SK-N-MC (cell line): ENCODE results near the gene SCAF4.
A peak's percentile ranks its signal among the peaks of the same experiment; 100 is the strongest.
"Not testable (repeated sequence)": the region's sequence is repeated elsewhere in the genome, so short reads cannot be mapped to it uniquely, and the experiment has no call there.

Experiments used
- DNase-seq: peaks from one replicate; pipeline ENCODE4 v3.0.0-alpha.2; 2011; ENCODE audit warnings: low read depth, low spot score
- H3K27ac ChIP-seq: fragments of 200-600 bp; sonication (generic); 2 replicates; pipeline ENCODE4 v1.5.1; 2016; ENCODE audit warnings: mixed run types
- H3K36me3 ChIP-seq: fragments of 200-600 bp; sonication (generic); 2 replicates; pipeline ENCODE4 v1.6.1; 2017; ENCODE audit warnings: antibody characterized with exemption, low read length, mixed read lengths; ENCODE audit not compliant: insufficient read depth
- H3K4me3 ChIP-seq: fragments of 200-600 bp; sonication (generic); 2 replicates; pipeline ENCODE4 v1.5.1; 2016
- H3K9ac ChIP-seq: fragments of 200-600 bp; sonication (generic); 2 replicates; pipeline ENCODE4 v1.8.0; 2017; ENCODE audit warnings: mixed run types, mixed read lengths; ENCODE audit not compliant: insufficient read length
- H3K9me3 ChIP-seq: fragments of 200-600 bp; sonication (generic); 2 replicates; pipeline ENCODE4 v1.6.1; 2017; ENCODE audit warnings: low read depth, mild to moderate bottlenecking, antibody characterized with exemption, low read length, moderate library complexity, mixed read lengths
- EZH2 ChIP-seq: fragments of 200-600 bp; sonication (generic); IDR thresholded peaks from one replicate; pipeline ENCODE4 v1.6.1; 2017; ENCODE audit warnings: antibody characterized with exemption
- FOXP2 ChIP-seq: optimal IDR thresholded peaks from 2 replicates; pipeline ENCODE3; 2011; ENCODE audit warnings: mild to moderate bottlenecking, moderate library complexity; ENCODE audit not compliant: insufficient read depth; ENCODE audit errors: extremely low read length, control extremely low read depth
- POLR2AphosphoS5 ChIP-seq: IDR thresholded peaks from 2 replicates; pipeline ENCODE4 v1.6.1; 2012; ENCODE audit warnings: mild to moderate bottlenecking, low read depth, low read length, borderline replicate concordance

The SCAF4 gene

DNA sequence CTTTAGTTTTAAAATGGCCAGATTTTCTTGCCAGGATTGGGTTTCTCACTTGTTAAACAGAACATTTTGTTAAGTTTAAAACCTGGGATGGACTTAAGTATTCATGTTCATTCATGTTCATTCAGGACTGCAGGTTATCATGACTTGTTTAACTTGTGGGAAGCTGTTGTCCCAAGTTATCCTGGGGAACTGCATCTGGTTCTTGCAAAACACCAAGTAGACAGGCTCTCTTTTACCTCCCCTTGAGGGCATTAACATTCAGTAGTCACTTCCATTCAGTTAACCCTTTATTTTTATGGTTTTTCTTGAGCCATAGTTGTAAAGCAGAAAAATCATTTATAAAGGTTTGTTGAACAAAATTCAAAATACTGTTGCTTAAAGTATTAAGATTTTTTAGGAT lies 64.3 kb downstream of the SCAF4 start:
- no peak for TF ChIP-seq POLR2AphosphoS5
- TF ChIP-seq EZH2: no peak
- no peak for TF ChIP-seq FOXP2
- no peak for DNase-seq
- Histone ChIP-seq H3K9ac (no peak overlapping the region), H3K27ac (peak overlapping the region; percentile 4), H3K36me3 (peaks cover 78% of the 10 kb centered on the region), H3K4me3 (no peak overlapping the region), H3K9me3 (no peaks in the 10 kb centered on the region)

GRCh38 chr21:31667132-31667531 lies 64.8 kb downstream of the SCAF4 start:
- H3K27ac ChIP-seq: peak overlapping the region; percentile 4
- peaks cover 80% of the 10 kb centered on the region for H3K36me3 ChIP-seq
- no peak for TF ChIP-seq POLR2AphosphoS5
- TF ChIP-seq EZH2: no peak
- no peak for TF ChIP-seq FOXP2

DNA sequence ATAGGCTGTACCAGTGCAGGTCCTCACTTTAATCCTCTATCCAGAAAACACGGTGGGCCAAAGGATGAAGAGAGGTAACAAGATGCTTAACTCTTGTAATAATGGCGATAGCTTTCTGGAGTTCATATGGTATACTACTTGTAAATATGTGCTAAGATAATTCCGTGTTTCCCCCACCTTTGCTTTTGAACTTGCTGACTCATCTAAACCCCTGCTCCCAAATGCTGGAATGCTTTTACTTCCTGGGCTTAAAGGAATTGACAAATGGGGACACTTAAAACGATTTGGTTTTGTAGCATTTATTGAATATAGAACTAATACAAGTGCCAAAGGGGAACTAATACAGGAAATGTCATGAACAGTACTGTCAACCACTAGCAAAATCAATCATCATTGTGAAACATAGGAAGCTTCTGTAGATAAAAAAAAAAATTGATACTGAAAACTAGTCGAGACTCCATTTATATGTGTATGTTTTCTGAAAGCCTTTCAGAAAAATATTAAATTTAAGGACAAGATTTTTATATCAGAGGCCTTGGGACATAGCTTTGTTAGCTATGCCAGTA lies 65.4 kb downstream of the SCAF4 start:
- H3K9me3 ChIP-seq: no peaks in the 10 kb centered on the region
- H3K9ac ChIP-seq: no peak overlapping the region
- H3K27ac ChIP-seq: peak overlapping the region; percentile 4
- DNase-seq: no peak
- H3K4me3 ChIP-seq: no peak overlapping the region
- no peak for TF ChIP-seq EZH2
- no peak for TF ChIP-seq FOXP2
- TF ChIP-seq POLR2AphosphoS5: no peak
- peaks cover 80% of the 10 kb centered on the region for H3K36me3 ChIP-seq

More at GRCh38 chr21:31667132-31667531, 64.8 kb downstream of the SCAF4 start:
- H3K9ac ChIP-seq: no peak overlapping the region
- H3K4me3 ChIP-seq: no peak overlapping the region
- DNase-seq: no peak
- H3K9me3 ChIP-seq: no peaks in the 10 kb centered on the region

DNA sequence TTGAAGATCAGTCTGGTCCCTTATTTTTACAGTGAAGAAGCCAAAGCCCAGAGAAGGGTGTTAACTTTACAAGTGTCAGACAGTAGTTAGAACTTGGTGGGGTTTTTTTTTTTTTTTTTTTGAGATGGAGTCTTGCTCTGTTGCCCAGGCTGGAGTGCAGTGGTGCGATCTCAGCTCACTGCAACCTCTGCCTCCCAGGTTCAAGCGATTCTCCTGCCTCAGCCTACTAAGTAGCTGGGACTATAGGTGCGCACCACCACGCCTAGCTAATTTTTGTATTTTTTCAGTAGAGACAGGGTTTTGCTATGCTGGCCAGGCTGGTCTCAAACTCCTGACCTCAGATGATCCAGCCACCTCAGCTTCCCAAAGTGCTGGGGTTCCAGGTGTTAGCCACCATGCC lies 66.0 kb downstream of the SCAF4 start:
- peak overlapping the region; percentile 4; the same call in 1 of the 2 replicates for H3K27ac ChIP-seq
- not testable (repeated sequence) for H3K4me3 ChIP-seq, DNase-seq, H3K9ac ChIP-seq, H3K9me3 ChIP-seq
- peaks cover 79% of the 10 kb centered on the region for H3K36me3 ChIP-seq

DNA sequence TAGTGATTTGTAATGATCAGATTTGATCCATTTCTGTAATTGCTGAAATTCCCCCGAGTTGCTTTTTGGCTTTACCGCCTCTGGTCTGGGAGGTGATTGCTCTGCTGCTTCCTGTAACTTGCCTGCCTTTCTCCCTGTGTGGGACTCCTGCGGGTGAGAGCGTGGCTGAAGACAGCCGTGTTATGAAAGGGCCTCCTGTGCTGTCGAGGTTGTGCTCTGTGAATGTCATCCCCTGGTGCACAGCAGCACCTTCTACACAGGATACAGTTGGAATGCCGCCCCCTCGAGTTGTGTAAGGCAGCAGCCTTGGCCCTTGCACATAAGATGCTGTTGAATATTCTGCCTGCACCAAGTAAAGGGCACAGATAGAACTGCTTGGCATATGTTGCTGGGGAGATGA lies 66.5 kb downstream of the SCAF4 start:
- TF ChIP-seq EZH2 (no peak), FOXP2 (no peak), POLR2AphosphoS5 (no peak)
- no peaks in the 10 kb centered on the region for H3K9me3 ChIP-seq
- DNase-seq: no peak
- no peak overlapping the region for H3K4me3 ChIP-seq
- H3K27ac ChIP-seq: peak overlapping the region; percentile 17; the same call in 1 of the 2 replicates
- H3K36me3 ChIP-seq: peaks cover 74% of the 10 kb centered on the region
- no peak overlapping the region for H3K9ac ChIP-seq

DNA sequence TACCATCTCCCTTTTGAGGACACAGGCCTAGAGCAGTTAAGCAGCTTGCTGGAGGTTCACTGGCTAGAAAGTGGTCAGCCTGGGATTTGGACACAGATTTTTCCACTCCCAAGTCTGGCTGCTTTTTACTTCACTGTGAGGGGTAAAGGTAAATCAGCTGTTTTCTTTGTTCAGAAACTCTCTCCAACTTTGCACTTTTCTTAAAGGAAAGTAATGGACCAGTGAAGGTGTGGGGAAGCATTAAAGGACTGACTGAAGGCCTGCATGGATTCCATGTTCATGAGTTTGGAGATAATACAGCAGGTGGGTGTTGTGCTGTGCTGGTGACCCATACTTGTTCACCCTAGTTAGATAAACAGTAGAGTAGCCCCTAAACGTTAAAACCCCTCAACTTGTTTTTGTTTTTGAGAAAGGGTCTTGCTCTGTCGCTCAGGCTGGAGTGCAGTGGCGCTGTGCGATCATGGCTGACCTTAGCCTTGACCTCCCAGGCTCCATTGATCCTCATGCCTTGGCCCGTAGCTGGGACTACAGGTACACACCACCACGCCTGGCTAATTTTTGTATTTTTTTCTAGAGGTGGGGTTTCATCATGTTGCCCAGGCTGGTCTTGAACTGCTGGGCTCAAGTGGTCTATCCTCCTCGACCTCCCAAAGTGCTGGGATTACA lies 68.2 kb downstream of the SCAF4 start:
- H3K4me3 ChIP-seq: no peak overlapping the region
- DNase-seq: no peak
- H3K9ac ChIP-seq: no peak overlapping the region
- no peak overlapping the region for H3K27ac ChIP-seq
- TF ChIP-seq FOXP2: no peak
- TF ChIP-seq EZH2: no peak
- TF ChIP-seq POLR2AphosphoS5: no peak
- H3K9me3 ChIP-seq: no peaks in the 10 kb centered on the region
- peaks cover 58% of the 10 kb centered on the region for H3K36me3 ChIP-seq

GRCh38 chr21:31660591-31660990 lies 71.3 kb downstream of the SCAF4 start:
- peak overlapping the region; percentile 86 for H3K9ac ChIP-seq
- H3K9me3 ChIP-seq: no peaks in the 10 kb centered on the region
- peaks cover 32% of the 10 kb centered on the region for H3K36me3 ChIP-seq
- no peak for DNase-seq
- no peak overlapping the region for H3K27ac ChIP-seq
- TF ChIP-seq FOXP2 (no peak), POLR2AphosphoS5 (no peak), EZH2 (no peak)
- H3K4me3 ChIP-seq: peak overlapping the region; percentile 92

- no peak for TF ChIP-seq POLR2AphosphoS5
- no peak for TF ChIP-seq FOXP2
- no peak for TF ChIP-seq EZH2
- DNase-seq: no peak
- H3K9me3 ChIP-seq: no peaks in the 10 kb centered on the region
- H3K36me3 ChIP-seq: peaks cover 28% of the 10 kb centered on the region
- H3K9ac ChIP-seq: peak overlapping the region; percentile 86
- no peak overlapping the region for H3K27ac ChIP-seq
- H3K4me3 ChIP-seq: peak overlapping the region; percentile 92
Observed at GRCh38 chr21:31660259-31660565, 71.7 kb downstream of the SCAF4 start.
